ENCODE data around the gene NID2. TPM values are rescaled to one million over a fixed set of nuclear protein-coding genes. Genes with fewer than 3 reads are reported as not detected.

Gene NID2
- total and polyA plus RNA-seq, 2 donors (not counting 1 experiment from before 2014, with no cell fraction given): not detected

GRCh38 chr14:52010173-52010693, 58.6 kb downstream of the NID2 start:
- ChIA-PET POLR2A (no interaction called here), CTCF (no interaction called here)
- Mint-ChIP-seq H3K4me1 (no peaks in the 10 kb centered on the region), H3K27ac (no peak overlapping the region), H3K4me3 (no peak overlapping the region), H3K27me3 (no peaks in the 10 kb centered on the region), H3K9me3 (ENCODE audit: insufficient read depth) (no peaks in the 10 kb centered on the region)
- Histone ChIP-seq H3K4me3 (ENCODE audit: control extremely low read depth in 1 of 5, extremely low read depth in 1 of 5, insufficient read depth in 1 of 5, low read depth in 2 of 5, low read length in 4 of 5) (no peak overlapping the region), H3K9ac (ENCODE audit: low read length) (no peak overlapping the region), H3K36me3 (replicated peaks in 1 of 2; ENCODE audit: control extremely low read depth in 1 of 2, control insufficient read depth in 1 of 2, extremely low read depth in 1 of 2, insufficient read depth in 2 of 2, low read length in 1 of 2) (peaks cover 5 to 63% of the 10 kb centered on the region in 2 experiments), H3K4me1 (ENCODE audit: control insufficient read depth in 2 of 2, insufficient read depth in 2 of 2, low read length in 2 of 2) (no peaks in the 10 kb centered on the region), H3K79me2 (ENCODE audit: control insufficient read depth, insufficient read depth, low read length) (no peaks in the 10 kb centered on the region), H3K4me2 (replicated peaks; ENCODE audit: low read depth, low read length, poor library complexity, severe bottlenecking) (no peak overlapping the region), H4K20me1 (ENCODE audit: control insufficient read depth, insufficient read depth, low read length, poor library complexity, severe bottlenecking) (no peaks in the 10 kb centered on the region), H3K9me3 (ENCODE audit: control extremely low read depth in 1 of 3, control insufficient read depth in 2 of 3, insufficient read depth in 1 of 3, low read length in 2 of 3) (no peaks in the 10 kb centered on the region), H3K27me3 (replicated peaks in 1 of 4; ENCODE audit: control extremely low read depth in 1 of 4, control insufficient read depth in 3 of 4, insufficient read depth in 4 of 4, low read length in 3 of 4) (no peaks in the 10 kb centered on the region), H2AFZ (ENCODE audit: insufficient read depth, low read depth, low read length, poor library complexity, severe bottlenecking) (no peak overlapping the region), H3K27ac (ENCODE audit: low read length in 2 of 2) (no peak overlapping the region)
- TF ChIP-seq, protein P1, sequence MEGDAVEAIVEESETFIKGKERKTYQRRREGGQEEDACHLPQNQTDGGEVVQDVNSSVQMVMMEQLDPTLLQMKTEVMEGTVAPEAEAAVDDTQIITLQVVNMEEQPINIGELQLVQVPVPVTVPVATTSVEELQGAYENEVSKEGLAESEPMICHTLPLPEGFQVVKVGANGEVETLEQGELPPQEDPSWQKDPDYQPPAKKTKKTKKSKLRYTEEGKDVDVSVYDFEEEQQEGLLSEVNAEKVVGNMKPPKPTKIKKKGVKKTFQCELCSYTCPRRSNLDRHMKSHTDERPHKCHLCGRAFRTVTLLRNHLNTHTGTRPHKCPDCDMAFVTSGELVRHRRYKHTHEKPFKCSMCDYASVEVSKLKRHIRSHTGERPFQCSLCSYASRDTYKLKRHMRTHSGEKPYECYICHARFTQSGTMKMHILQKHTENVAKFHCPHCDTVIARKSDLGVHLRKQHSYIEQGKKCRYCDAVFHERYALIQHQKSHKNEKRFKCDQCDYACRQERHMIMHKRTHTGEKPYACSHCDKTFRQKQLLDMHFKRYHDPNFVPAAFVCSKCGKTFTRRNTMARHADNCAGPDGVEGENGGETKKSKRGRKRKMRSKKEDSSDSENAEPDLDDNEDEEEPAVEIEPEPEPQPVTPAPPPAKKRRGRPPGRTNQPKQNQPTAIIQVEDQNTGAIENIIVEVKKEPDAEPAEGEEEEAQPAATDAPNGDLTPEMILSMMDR (IDR thresholded peaks at IDR 0.05): no peak
- TF ChIP-seq EZH2 (IDR thresholded peaks at IDR 0.05; ENCODE audit: borderline replicate concordance, insufficient read depth, low read depth, low read length, poor library complexity, severe bottlenecking): no peak
- intact Hi-C loops (cut with micrococcal nuclease): no loop called here
- WGBS (ENCODE audit: insufficient coverage): 100% methylated on average over 2 of the region's 3 CpGs
- no peak for ATAC-seq (ENCODE audit: low read depth)
- no peak for DNase-seq

GRCh38 chr14:52008136-52008535, 60.7 kb downstream of the NID2 start:
- Histone ChIP-seq H3K4me2 (replicated peaks; ENCODE audit: low read depth, low read length, poor library complexity, severe bottlenecking) (no peak overlapping the region), H2AFZ (ENCODE audit: insufficient read depth, low read depth, low read length, poor library complexity, severe bottlenecking) (no peak overlapping the region), H3K27me3 (replicated peaks in 1 of 4; ENCODE audit: control extremely low read depth in 1 of 4, control insufficient read depth in 3 of 4, insufficient read depth in 4 of 4, low read length in 3 of 4) (no peaks in the 10 kb centered on the region), H3K27ac (ENCODE audit: low read length in 2 of 2) (no peak overlapping the region), H3K9ac (ENCODE audit: low read length) (no peak overlapping the region), H4K20me1 (ENCODE audit: control insufficient read depth, insufficient read depth, low read length, poor library complexity, severe bottlenecking) (no peaks in the 10 kb centered on the region), H3K4me1 (ENCODE audit: control insufficient read depth in 2 of 2, insufficient read depth in 2 of 2, low read length in 2 of 2) (no peaks in the 10 kb centered on the region), H3K4me3 (ENCODE audit: control extremely low read depth in 1 of 5, extremely low read depth in 1 of 5, insufficient read depth in 1 of 5, low read depth in 2 of 5, low read length in 4 of 5) (no peak overlapping the region), H3K9me3 (ENCODE audit: control extremely low read depth in 1 of 3, control insufficient read depth in 2 of 3, insufficient read depth in 1 of 3, low read length in 2 of 3) (no peaks in the 10 kb centered on the region), H3K79me2 (ENCODE audit: control insufficient read depth, insufficient read depth, low read length) (no peaks in the 10 kb centered on the region), H3K36me3 (replicated peaks in 1 of 2; ENCODE audit: control extremely low read depth in 1 of 2, control insufficient read depth in 1 of 2, extremely low read depth in 1 of 2, insufficient read depth in 2 of 2, low read length in 1 of 2) (peaks cover 11 to 83% of the 10 kb centered on the region in 2 experiments)
- Mint-ChIP-seq H3K4me3 (no peak overlapping the region), H3K4me1 (no peaks in the 10 kb centered on the region), H3K9me3 (ENCODE audit: insufficient read depth) (no peaks in the 10 kb centered on the region), H3K27me3 (no peaks in the 10 kb centered on the region), H3K27ac (no peak overlapping the region)
- ChIA-PET POLR2A (no interaction called here), CTCF (interaction anchor here (1.3 kb wide), 1 partner anchor 12 kb away, joined by 3 read pairs; no protein-coding TSS in a partner anchor)
- ATAC-seq (ENCODE audit: low read depth): no peak
- no peak for DNase-seq
- WGBS (ENCODE audit: insufficient coverage): 100% methylated on average over 4 of the region's 4 CpGs
- TF ChIP-seq, protein P1 (IDR thresholded peaks at IDR 0.05): no peak
- TF ChIP-seq EZH2 (IDR thresholded peaks at IDR 0.05; ENCODE audit: borderline replicate concordance, insufficient read depth, low read depth, low read length, poor library complexity, severe bottlenecking): no peak
- intact Hi-C loops (cut with micrococcal nuclease): no loop called here

All from B cell (primary cell).